GM23248 (cell line): ENCODE measurements around the gene APBA2.

Experiments used
- EZH2 ChIP-seq: fragments of 200-600 bp; sonication (generic); IDR thresholded peaks from 2 replicates; pipeline ENCODE4 v1.6.1; 2018; ENCODE audit warnings: antibody characterized with exemption, mild to moderate bottlenecking; ENCODE audit not compliant: insufficient read depth, poor library complexity, severe bottlenecking
- EZH2phosphoT487 ChIP-seq: fragments of 200-600 bp; sonication (generic); IDR thresholded peaks from 2 replicates; pipeline ENCODE4 v1.6.1; 2018; ENCODE audit warnings: antibody characterized with exemption, moderate library complexity, mild to moderate bottlenecking, low read depth; ENCODE audit not compliant: insufficient read depth

DNA sequence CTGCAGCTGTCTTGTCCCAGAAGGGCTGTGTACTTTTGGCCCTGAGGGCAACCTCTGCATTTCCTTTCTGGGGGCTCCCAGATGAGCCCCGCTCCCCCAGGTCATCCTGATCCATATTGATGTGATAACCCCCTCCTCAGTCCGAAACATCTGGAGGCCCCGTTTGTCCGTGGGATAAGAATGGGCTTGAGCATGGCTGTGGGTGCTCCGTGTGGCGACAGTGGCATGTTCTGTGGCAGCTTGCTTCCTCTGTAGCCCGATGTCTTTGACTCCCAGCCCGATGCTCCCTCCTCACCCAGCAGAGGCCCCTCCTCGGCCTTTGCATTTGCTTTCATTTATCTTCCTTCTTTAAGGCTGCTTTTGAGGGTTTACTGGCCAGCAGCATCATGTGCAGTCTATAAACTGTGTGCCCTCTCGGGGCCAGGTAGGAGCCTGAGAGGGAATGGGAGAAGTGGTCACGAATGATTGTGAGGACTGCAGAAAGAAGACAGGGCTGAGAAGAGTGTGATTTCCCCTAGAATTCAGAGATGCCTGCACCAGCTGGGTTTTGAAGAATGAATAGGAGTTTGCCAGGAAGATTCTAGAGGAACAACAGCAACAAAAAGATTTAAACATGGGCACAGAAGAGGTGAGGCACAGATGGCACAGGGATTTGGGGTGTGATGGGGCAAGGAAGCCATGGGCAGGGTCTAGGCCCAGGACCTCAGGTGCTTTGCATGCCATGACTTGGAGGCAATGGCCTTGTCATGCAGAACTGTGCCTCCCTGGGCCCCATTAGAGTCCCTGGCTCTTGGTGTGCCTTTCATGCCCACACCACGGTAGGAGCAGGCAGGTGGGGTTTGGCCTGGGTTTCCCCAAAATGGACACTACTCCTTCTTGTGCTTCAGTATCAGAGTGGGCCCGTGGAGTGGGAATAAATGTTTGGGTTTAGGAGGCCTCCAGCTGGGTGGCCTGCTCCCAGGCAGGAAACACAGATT, 34.2 kb downstream of the APBA2 start:
- TF ChIP-seq EZH2: no peak
- no peak for TF ChIP-seq EZH2phosphoT487
